GM23248 (cell line): ENCODE measurements around the gene MYH11.
"Not testable (repeated sequence)": the region's sequence is repeated elsewhere in the genome, so short reads cannot be mapped to it uniquely, and the experiment has no call there.

ENCODE experiments used
- EZH2 ChIP-seq: fragments of 200-600 bp; sonication (generic); IDR thresholded peaks from 2 replicates; pipeline ENCODE4 v1.6.1; 2018; ENCODE audit warnings: antibody characterized with exemption, mild to moderate bottlenecking; ENCODE audit not compliant: insufficient read depth, poor library complexity, severe bottlenecking
- EZH2phosphoT487 ChIP-seq: fragments of 200-600 bp; sonication (generic); IDR thresholded peaks from 2 replicates; pipeline ENCODE4 v1.6.1; 2018; ENCODE audit warnings: antibody characterized with exemption, moderate library complexity, mild to moderate bottlenecking, low read depth; ENCODE audit not compliant: insufficient read depth

DNA sequence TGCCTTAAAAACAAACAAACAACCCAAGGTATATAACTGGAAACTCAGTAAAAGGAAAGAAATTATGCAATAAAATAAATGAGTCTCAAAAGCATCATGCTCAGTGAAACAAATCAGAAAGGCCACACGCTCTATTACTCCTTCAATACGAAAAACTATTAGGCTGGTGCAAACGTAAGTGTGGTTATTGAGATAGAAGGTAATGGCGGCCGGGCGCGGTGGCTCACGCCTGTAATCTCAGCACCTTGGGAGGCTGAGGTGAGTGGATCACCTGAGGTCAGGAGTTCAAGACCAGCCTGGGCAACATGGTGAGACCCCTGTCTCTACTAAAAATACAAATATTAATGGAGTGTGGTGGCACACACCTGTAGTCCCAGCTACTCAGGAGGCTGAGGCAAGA, 17.6 kb downstream of the MYH11 start:
- TF ChIP-seq EZH2, EZH2phosphoT487: not testable (repeated sequence)
